K562 (cell line): ENCODE data around the gene SIRPA. TPM values are rescaled to one million over a fixed set of nuclear protein-coding genes. Genes with fewer than 3 reads are reported as not detected.
A peak's percentile ranks its signal among the peaks of the same experiment; 100 is the strongest.

Source experiments
- ATAC-seq: fragments of 200-7000 bp; cut with Tn5 transposase; 3 replicates; pipeline ENCODE4 v1.9.1; 2020; ENCODE audit warnings: moderate library complexity
- BruUV-seq: library from RNA; stranded (reverse); fragments of 400-500 nt; replicated peaks from 2 replicates; lab custom pipeline; 2021; lab: Mats Ljungman, UMichigan
- CTCF ChIA-PET: fragments of 300-600 bp; formaldehyde crosslinking; extraction: SDS; loops from one replicate; lab custom pipeline; 2021; ENCODE audit warnings: low intra/inter-chr PET ratio; lab: Yijun Ruan, JAX
- POLR2A ChIA-PET: fragments of 300-600, 350-650 bp; sonication (Branson Sonifier 250); formaldehyde crosslinking; extraction: SDS; loops from one replicate; lab custom pipeline; 2021; ENCODE audit warnings: antibody characterized with exemption, inconsistent platforms; lab: Yijun Ruan, JAX
- DNase-seq, 4 experiments: peaks; one replicate each; pipeline versions ENCODE4 v3.0.0 to v3.0.0-alpha.2; 2011 to 2018; ENCODE audit warnings: low spot score in 3 of 4, mixed read lengths in 3 of 4; ENCODE audit errors: extremely low read depth in 1 of 4
- FAIRE-seq: peaks from 2 replicates; lab custom pipeline; 2011; peaks lifted over from hg19 to GRCh38; lab: Jason Lieb, UNC
- H2AFZ ChIP-seq: 2 replicates; pipeline ENCODE4 v1.6.0; 2011; ENCODE audit warnings: low read depth, low read length, control low read depth, inconsistent platforms
- H3K27ac ChIP-seq: fragments of 200-600 bp; 3 replicates; pipeline ENCODE4 v1.8.0; 2011; ENCODE audit warnings: low read depth, mild to moderate bottlenecking, control low read depth, inconsistent platforms, low read length, moderate library complexity, mixed read lengths; ENCODE audit errors: extremely low read depth
- H3K27me3 ChIP-seq, 2 experiments: fragments of 300-600 bp in 1 of 2; 2 replicates in 1 of 2; 3 replicates in 1 of 2; pipeline versions ENCODE4 v1.6.0 to v1.8.0; 2011; ENCODE audit warnings: inconsistent platforms in 2 of 2, low read length in 2 of 2, mild to moderate bottlenecking in 1 of 2, mixed read lengths in 1 of 2, moderate library complexity in 1 of 2; ENCODE audit not compliant: control insufficient read depth in 2 of 2, insufficient read depth in 2 of 2
- H3K36me3 ChIP-seq: fragments of 300-600 bp; 3 replicates; pipeline ENCODE4 v1.8.0; 2011; ENCODE audit warnings: mild to moderate bottlenecking, low read length, inconsistent platforms; ENCODE audit not compliant: control insufficient read depth, insufficient read depth
- H3K4me1 ChIP-seq, 2 experiments: fragments of 200-600 bp in 1 of 2; replicated peaks in 1 of 2; 2 replicates in 1 of 2; 3 replicates in 1 of 2; pipeline versions ENCODE4 v1.5.1 to v1.8.0; 2011; ENCODE audit warnings: inconsistent platforms in 2 of 2, low read length in 2 of 2, mild to moderate bottlenecking in 1 of 2, mixed read lengths in 1 of 2, moderate library complexity in 1 of 2; ENCODE audit not compliant: control insufficient read depth in 2 of 2, insufficient read depth in 2 of 2
- H3K4me2 ChIP-seq: 2 replicates; pipeline ENCODE4 v1.6.1; 2011; ENCODE audit warnings: low read length, control low read depth, inconsistent platforms, mixed read lengths; ENCODE audit not compliant: insufficient read depth
- H3K4me3 ChIP-seq: fragments of 200-600 bp; sonication (generic), shearing (Covaris generic); 2 replicates; pipeline ENCODE4 v1.5.1; 2016; ENCODE audit warnings: control low read depth, inconsistent platforms
- H3K79me2 ChIP-seq: fragments of 200-600 bp; 3 replicates; pipeline ENCODE4 v1.8.0; 2011; ENCODE audit warnings: low read length, inconsistent platforms; ENCODE audit not compliant: control insufficient read depth, insufficient read depth
- H3K9ac ChIP-seq, 2 experiments: 2 replicates each; pipeline versions ENCODE4 v1.6.0 to v1.6.1; 2011; ENCODE audit warnings: low read depth in 2 of 2, low read length in 2 of 2, control low read depth in 1 of 2, inconsistent platforms in 1 of 2, mild to moderate bottlenecking in 1 of 2, mixed read lengths in 1 of 2; ENCODE audit not compliant: insufficient read depth in 1 of 2
- H3K9me1 ChIP-seq: one replicate; pipeline ENCODE4 v1.6.0; 2011; ENCODE audit warnings: inconsistent platforms, mild to moderate bottlenecking, low read length, moderate library complexity; ENCODE audit not compliant: control insufficient read depth, insufficient read depth
- H3K9me3 ChIP-seq: replicated peaks from 2 replicates; pipeline ENCODE4 v1.5.1; 2011; ENCODE audit warnings: low read depth, low read length, inconsistent platforms; ENCODE audit not compliant: control insufficient read depth, insufficient read depth
- H4K20me1 ChIP-seq: replicated peaks from 2 replicates; pipeline ENCODE4 v1.6.1; 2011; ENCODE audit warnings: low read length, inconsistent platforms, mixed read lengths; ENCODE audit not compliant: control insufficient read depth, insufficient read depth
- CREM ChIP-seq: IDR thresholded peaks from 2 replicates; pipeline ENCODE4 v1.6.1; 2014; ENCODE audit warnings: antibody characterized with exemption, low read depth
- FOXA3 ChIP-seq, 2 experiments: fragments of 450-650 bp in 1 of 2; sonication (generic) in 1 of 2; formaldehyde crosslinking; IDR thresholded peaks in 1 of 2; conservative IDR thresholded peaks in 1 of 2; 2 replicates each; pipeline versions ENCODE4 v1.4.0 to v1.8.0; 2020 to 2022; ENCODE audit warnings: mild to moderate bottlenecking in 2 of 2, missing genetic modification reagents in 1 of 2
- MTF1 ChIP-seq: fragments of 250-450 bp; sonication (Bioruptor Pico); IDR thresholded peaks from 2 replicates; pipeline ENCODE4 v1.9.0; 2021; ENCODE audit warnings: moderate library complexity, mild to moderate bottlenecking, inconsistent platforms, borderline replicate concordance
- NR1H2 ChIP-seq: sonication (generic); formaldehyde crosslinking; IDR thresholded peaks from 2 replicates; pipeline ENCODE4 v1.4.0; 2020; ENCODE audit warnings: mild to moderate bottlenecking, missing genetic modification reagents
- NUFIP1 ChIP-seq: fragments of 450-650 bp; IDR thresholded peaks from 2 replicates; pipeline ENCODE4 v1.6.1; 2018; ENCODE audit not compliant: partially characterized antibody
- RB1 ChIP-seq: fragments of 450-650 bp; IDR thresholded peaks from 2 replicates; pipeline ENCODE4 v1.6.1; 2017; ENCODE audit warnings: low read depth, mild to moderate bottlenecking
- RBM25 ChIP-seq: fragments of 200-400 bp; formaldehyde crosslinking; IDR thresholded peaks from 2 replicates; pipeline ENCODE4 v1.6.1; 2018; ENCODE audit warnings: low read length, low read depth, moderate library complexity; ENCODE audit not compliant: severe bottlenecking
- RFX1 ChIP-seq: fragments of 450-650 bp; IDR thresholded peaks from 2 replicates; pipeline ENCODE4 v1.6.1; 2016; ENCODE audit warnings: mild to moderate bottlenecking, moderate library complexity
- SAP30 ChIP-seq: fragments of 200-600 bp; sonication (generic); IDR thresholded peaks from 2 replicates; pipeline ENCODE4 v1.6.1; 2012; ENCODE audit warnings: borderline replicate concordance, low read depth, mild to moderate bottlenecking, moderate library complexity, low read length, control low read depth, inconsistent platforms; ENCODE audit not compliant: insufficient read depth, poor library complexity, severe bottlenecking
- ZNF184 ChIP-seq: sonication (generic); formaldehyde crosslinking; IDR thresholded peaks from 2 replicates; pipeline ENCODE4 v1.5.0; 2020; ENCODE audit warnings: missing genetic modification reagents
- WGBS: fragments of 100-300 bp; shearing (Covaris generic); methylation state at CpG from one replicate; pipeline ENCODE4 v1.1.6; 2016; ENCODE audit warnings: low coverage, mixed read lengths; ENCODE audit not compliant: insufficient coverage; ENCODE audit errors: missing lambda C conversion rate; 5-methylcytosine and 5-hydroxymethylcytosine counted together
- in situ Hi-C: fragments of 300-500 bp; cut with MboI; formaldehyde crosslinking; loops from 4 replicates; pipeline ENCODE4 v1.15.0; 2018; ENCODE audit warnings: inconsistent platforms, mixed read lengths
- intact Hi-C: fragments of 100-400 bp; cut with micrococcal nuclease; formaldehyde crosslinking; loops from 2 replicates; pipeline ENCODE4 v1.14.2; 2022
- polyA plus RNA-seq, 8 experiments: library from polyadenylated mRNA; depleted of rRNA in 4 of 8; stranded (reverse) in 5 of 8; unstranded in 3 of 8; fragments of >200 nt; fragmentation: Nextera tagmentation in 2 of 8; fragmentation: Illumina TruSeq in 1 of 8; extraction: Ambion mirVana in 2 of 8; extraction: Trizol in 1 of 8; gene quantifications; 2 replicates each; pipeline versions ENCODE4 v1.2.1 to v1.2.3, GENCODE V29; 2011 to 2014; ENCODE audit warnings: inconsistent platforms in 1 of 8, missing spikeins in 1 of 8
- total RNA-seq, 7 experiments: library from RNA; depleted of rRNA in 6 of 7; stranded (reverse); fragments of >200 nt in 6 of 7; fragmentation: Illumina TruSeq in 2 of 7; extraction: Trizol in 2 of 7; gene quantifications; 2 replicates each; pipeline versions ENCODE4 v1.2.1 to v1.2.3, GENCODE V29; 2011 to 2021; ENCODE audit warnings: low replicate concordance in 1 of 7

SIRPA gene
- total and polyA plus RNA-seq, 9 of the 15 experiments (the other 6 are each of a cell fraction or from before 2014, with no cell fraction given), result 0.01 to 0.40 (median 0.11) TPM; not detected in 2

- intact Hi-C loops, result no loop called here
- POLR2A ChIA-PET, result interaction anchor here (0.6 kb wide), 1 partner anchor 608 kb away, joined by 3 read pairs; no protein-coding TSS in a partner anchor
- ATAC-seq, result no peak
Measured at GRCh38 chr20:1949347-1950100, 54.3 kb downstream of the SIRPA start.

GRCh38 chr20:1950836-1951235, 55.6 kb downstream of the SIRPA start:
- Histone ChIP-seq H3K9me3 (no peaks in the 10 kb centered on the region), H3K4me3 (no peak overlapping the region), H3K9me1 (no peaks in the 10 kb centered on the region), H3K79me2 (no peaks in the 10 kb centered on the region), H3K36me3 (no peaks in the 10 kb centered on the region), H3K27me3 (peaks cover 0 to 14% of the 10 kb centered on the region in 2 experiments; a peak in 4 of 5 replicates), H3K27ac (no peak overlapping the region), H2AFZ (no peak overlapping the region), H3K4me1 (no peaks in the 10 kb centered on the region), H3K9ac (no peak overlapping the region), H3K4me2 (no peak overlapping the region)
- WGBS, result 0% methylated on average over 7 of the region's 7 CpGs
- in situ Hi-C loops, result no loop called here
- no TSS peak for BruUV-seq
- ChIA-PET CTCF (no interaction called here), POLR2A (no interaction called here)
- DNase-seq (no peak), FAIRE-seq (no peak), ATAC-seq (no peak)
- intact Hi-C loops, result no loop called here
- TF ChIP-seq RFX1 (peak; percentile 71), FOXA3 (CRISPR knock-in tag; conservative IDR thresholded peaks at IDR 0.05 in 1 of 2, IDR thresholded peaks at IDR 0.05 in 1 of 2) (no peak)
- TF ChIP-seq, all 486 proteins: peak for 1
- no peaks in the 10 kb centered on the region for H4K20me1 ChIP-seq

More at GRCh38 chr20:1949347-1950100, 54.3 kb downstream of the SIRPA start:
- Histone ChIP-seq H3K27me3 (peaks cover 0 to 19% of the 10 kb centered on the region in 2 experiments; a peak in 4 of 5 replicates), H3K79me2 (no peaks in the 10 kb centered on the region), H3K9me3 (no peaks in the 10 kb centered on the region), H3K9me1 (no peaks in the 10 kb centered on the region), H2AFZ (no peak overlapping the region), H3K27ac (no peak overlapping the region), H3K4me1 (no peaks in the 10 kb centered on the region), H3K4me2 (no peak overlapping the region), H3K36me3 (no peaks in the 10 kb centered on the region), H3K4me3 (no peak overlapping the region), H3K9ac (no peak overlapping the region), H4K20me1 (no peaks in the 10 kb centered on the region)
- FAIRE-seq, result no peak
- DNase-seq, result no peak
- BruUV-seq, result no TSS peak
- in situ Hi-C loops, result no loop called here
- no peak for TF ChIP-seq RBM25
- no peak for TF ChIP-seq ZNF184 (CRISPR knock-in tag)
- no peak for TF ChIP-seq MTF1 (CRISPR knock-in tag)
- TF ChIP-seq NR1H2 (CRISPR knock-in tag), result no peak
- TF ChIP-seq NUFIP1, result no peak
- no peak for TF ChIP-seq SAP30
- no peak for TF ChIP-seq RB1
- TF ChIP-seq CREM, result no peak
- 0% methylated on average over 1 of the region's 2 CpGs for WGBS
- CTCF ChIA-PET, result no interaction called here
